HG03196 (cell line): Measurements from ENCODE around the gene SOCS6.
"Not testable (repeated sequence)": the region's sequence is repeated elsewhere in the genome, so short reads cannot be mapped to it uniquely, and the experiment has no call there.

Experiments used
- ATAC-seq: cut with Tn5 transposase; IDR thresholded peaks from one replicate; pipeline ENCODE4 v1.9.1; 2021; ENCODE audit not compliant: unreplicated experiment

SOCS6 gene

GRCh38 chr18:70288851-70289328, at the start of gene SOCS6:
Gene SOCS6 (plus strand): TSS chr18:70289045. CDS start chr18:70324669, 35,624 bp downstream.
- peak; percentile 65 for ATAC-seq

GRCh38 chr18:70243131-70243929, 45.5 kb upstream of the SOCS6 start:
- no peak for ATAC-seq

GRCh38 chr18:70246061-70246466, 42.8 kb upstream of the SOCS6 start:
- no peak for ATAC-seq

- ATAC-seq: no peak
These were observed 39.7 kb upstream of the SOCS6 start for GRCh38 chr18:70249118-70249517.

GRCh38 chr18:70249861-70250260, 39.0 kb upstream of the SOCS6 start:
- not testable (repeated sequence) for ATAC-seq

GRCh38 chr18:70250781-70251180, 38.1 kb upstream of the SOCS6 start:
- ATAC-seq: no peak

GRCh38 chr18:70256184-70256583, 32.7 kb upstream of the SOCS6 start:
- no peak for ATAC-seq

- ATAC-seq: no peak
These were observed 31.9 kb upstream of the SOCS6 start for GRCh38 chr18:70256994-70257393.

- ATAC-seq: no peak
These were observed 30.6 kb upstream of the SOCS6 start for GRCh38 chr18:70258243-70258642.

GRCh38 chr18:70260683-70261082, 28.2 kb upstream of the SOCS6 start:
- no peak for ATAC-seq

GRCh38 chr18:70261141-70261788, 27.6 kb upstream of the SOCS6 start:
- no peak for ATAC-seq

- no peak for ATAC-seq
These were observed 25.5 kb upstream of the SOCS6 start for GRCh38 chr18:70263336-70263735.

- no peak for ATAC-seq
These were observed 17.1 kb upstream of the SOCS6 start for GRCh38 chr18:70271742-70272141.

- no peak for ATAC-seq
These were observed 15.8 kb upstream of the SOCS6 start for GRCh38 chr18:70273021-70273420.

- no peak for ATAC-seq
These were observed 12.2 kb upstream of the SOCS6 start for GRCh38 chr18:70276416-70277191.

GRCh38 chr18:70279470-70279869, 9.4 kb upstream of the SOCS6 start:
- no peak for ATAC-seq

GRCh38 chr18:70280007-70280925, 8.6 kb upstream of the SOCS6 start:
- no peak for ATAC-seq

GRCh38 chr18:70284976-70285620, 3.7 kb upstream of the SOCS6 start:
- no peak for ATAC-seq

GRCh38 chr18:70287731-70288130, 1.1 kb upstream of the SOCS6 start:
- ATAC-seq: no peak
